Fibroblast of gingiva (primary cell): ENCODE measurements around the gene CDH18.

Experiments
- DNase-seq: peaks from one replicate; pipeline ENCODE4 v3.0.0-alpha.2; 2011; ENCODE audit warnings: low read depth

The CDH18 gene, protein sequence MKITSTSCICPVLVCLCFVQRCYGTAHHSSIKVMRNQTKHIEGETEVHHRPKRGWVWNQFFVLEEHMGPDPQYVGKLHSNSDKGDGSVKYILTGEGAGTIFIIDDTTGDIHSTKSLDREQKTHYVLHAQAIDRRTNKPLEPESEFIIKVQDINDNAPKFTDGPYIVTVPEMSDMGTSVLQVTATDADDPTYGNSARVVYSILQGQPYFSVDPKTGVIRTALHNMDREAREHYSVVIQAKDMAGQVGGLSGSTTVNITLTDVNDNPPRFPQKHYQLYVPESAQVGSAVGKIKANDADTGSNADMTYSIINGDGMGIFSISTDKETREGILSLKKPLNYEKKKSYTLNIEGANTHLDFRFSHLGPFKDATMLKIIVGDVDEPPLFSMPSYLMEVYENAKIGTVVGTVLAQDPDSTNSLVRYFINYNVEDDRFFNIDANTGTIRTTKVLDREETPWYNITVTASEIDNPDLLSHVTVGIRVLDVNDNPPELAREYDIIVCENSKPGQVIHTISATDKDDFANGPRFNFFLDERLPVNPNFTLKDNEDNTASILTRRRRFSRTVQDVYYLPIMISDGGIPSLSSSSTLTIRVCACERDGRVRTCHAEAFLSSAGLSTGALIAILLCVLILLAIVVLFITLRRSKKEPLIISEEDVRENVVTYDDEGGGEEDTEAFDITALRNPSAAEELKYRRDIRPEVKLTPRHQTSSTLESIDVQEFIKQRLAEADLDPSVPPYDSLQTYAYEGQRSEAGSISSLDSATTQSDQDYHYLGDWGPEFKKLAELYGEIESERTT

DNA sequence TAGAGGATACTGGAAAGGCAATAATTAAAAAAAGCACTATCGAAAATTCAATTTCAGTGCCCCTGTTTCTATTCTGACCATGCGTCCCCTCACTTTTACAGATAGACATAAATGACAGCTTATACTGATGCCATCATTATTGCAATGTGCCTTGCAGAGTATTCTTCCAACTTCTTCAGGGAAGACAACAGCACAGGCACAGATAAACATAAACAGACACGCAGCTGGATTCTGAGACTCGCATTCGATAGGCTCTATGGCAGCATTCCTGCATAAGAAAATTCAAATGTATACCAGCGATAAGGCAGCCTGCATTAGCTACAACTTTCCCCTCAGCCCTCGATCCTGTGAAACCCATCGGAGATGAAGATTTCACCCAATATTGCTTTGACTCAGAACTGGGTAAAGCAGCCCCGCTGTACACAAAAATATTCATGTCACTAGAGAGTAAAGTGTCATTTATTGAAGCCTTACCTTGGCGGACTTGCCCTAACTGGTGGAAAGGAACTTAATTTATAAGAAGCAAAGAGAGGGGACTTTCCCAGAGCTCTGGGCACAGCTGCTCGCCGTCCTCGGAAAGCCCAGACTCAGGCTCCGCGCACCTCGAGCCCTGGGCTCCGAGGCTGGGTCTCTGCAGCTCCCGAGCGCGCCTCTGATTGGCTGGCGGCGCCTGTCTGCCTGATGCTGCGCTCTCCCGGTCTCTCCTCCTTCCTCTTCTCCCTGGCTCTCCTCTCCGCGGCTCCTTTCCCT is at the start of gene CDH18:
Gene CDH18 (minus strand): TSS at position 589 of the 750 bp plus-strand sequence. CDS start 149,214 bp downstream, outside the sequence.
- peak; percentile 9 for DNase-seq

DNA sequence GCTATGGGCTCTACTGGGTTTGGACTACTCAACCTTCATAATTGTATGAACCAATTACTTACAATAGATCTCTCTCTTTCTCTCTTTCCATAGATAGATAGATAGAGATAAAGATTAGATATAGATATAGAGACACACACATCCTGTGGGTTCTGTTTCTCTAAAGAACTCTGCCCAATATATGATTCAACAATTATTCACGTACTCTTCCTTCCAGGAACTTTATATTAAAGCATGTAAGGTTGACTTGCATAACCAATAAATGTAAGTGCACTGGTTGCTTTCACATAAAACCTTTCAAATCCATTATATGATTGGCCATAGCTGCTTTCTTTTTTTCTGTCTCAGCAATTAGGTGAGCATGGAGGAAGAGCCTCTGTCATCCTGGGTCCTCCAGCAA is 46.7 kb upstream of the CDH18 start:
- DNase-seq, result no peak

DNA sequence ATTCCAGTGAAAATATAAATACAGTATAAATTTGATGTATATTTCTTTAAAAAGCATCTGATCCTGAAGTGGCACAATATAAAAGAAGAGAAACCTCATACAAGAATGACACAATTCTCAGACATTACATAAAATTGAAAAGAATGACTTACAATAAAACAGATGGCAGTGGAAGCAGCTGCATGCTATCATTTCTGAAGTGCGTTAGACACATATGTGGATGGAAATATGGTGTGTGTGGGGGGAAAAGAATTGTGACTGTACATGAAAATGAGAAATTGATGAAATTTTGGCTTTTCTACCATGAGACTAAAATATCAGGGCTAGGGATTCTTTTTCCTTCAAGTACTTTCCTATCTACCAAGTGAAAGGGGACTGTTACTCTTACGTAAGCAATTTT is 45.9 kb upstream of the CDH18 start:
- no peak for DNase-seq

DNA sequence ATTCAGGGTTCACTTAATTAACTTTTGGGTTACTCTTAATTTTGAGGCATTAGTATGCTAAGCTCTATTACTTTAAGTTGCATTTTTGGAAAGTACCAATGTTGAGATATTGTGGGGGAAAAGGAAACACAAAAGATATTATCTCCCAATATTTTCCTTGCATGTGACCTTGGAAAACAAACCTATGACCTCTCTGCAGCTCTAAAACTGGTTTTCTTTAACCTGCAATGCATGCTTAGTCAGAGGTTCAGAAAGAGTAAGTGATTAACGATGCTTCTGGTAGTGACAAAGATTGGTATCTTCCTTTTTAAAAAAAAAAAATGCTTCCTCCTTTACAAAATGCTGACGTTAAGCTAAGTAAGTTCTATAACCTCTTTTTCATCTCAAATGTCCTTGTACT is 44.9 kb upstream of the CDH18 start:
- DNase-seq, result no peak

DNA sequence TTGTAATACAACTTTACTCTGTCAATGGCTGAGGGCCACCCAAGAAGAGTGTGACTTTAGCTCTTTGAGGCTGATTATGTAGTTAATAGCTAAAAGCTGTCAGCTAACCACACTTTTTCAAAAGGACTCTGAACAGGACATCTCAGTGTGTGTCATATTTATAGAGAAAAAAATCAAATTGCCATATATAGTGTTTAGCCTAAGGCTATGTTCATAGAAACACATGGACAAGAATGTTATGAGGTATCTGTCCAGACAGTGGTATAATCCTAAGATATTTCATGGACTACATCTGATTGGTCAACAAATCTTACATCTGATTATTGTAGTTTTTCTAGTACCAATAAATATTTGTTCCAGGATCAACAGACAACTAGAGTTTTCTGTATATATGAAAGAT is 42.1 kb upstream of the CDH18 start:
- no peak for DNase-seq

DNA sequence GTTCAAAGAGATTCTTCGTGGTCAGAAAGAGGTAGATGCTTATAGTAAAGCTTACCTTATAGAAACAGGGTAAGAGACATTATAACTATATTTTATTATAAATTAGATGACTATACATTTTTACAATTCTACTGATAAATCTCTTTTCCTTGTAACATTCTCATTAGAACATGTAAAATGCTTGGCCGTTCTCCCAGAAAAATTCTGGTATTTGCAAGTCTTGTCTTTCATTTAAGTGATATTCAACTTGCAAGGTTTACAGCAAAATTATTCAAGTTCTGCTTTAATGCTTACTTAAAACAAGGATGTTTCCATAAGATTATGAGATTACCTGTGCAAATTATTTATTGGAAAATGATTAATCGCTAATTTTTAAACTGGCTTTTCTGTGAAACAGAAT is 41.3 kb upstream of the CDH18 start:
- no peak for DNase-seq

DNA sequence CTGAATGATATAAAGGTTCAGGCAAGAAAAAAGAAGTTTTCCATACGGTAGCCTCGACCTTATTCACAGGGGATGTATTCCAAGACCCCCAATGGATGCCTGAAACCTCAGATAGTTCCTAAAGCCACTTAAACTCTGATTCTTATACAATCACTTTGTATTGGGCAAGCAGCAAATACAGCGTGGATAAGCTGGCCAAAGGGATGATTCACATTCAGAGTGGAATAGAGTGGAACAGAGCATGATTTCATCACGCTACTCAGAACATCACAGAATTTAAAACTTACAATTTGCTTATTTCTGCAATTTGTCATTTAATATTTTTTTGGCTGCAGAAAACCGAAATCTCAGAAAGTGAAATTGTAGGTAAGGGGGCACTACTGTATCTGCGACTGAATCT is 40.5 kb upstream of the CDH18 start:
- DNase-seq, result no peak

DNA sequence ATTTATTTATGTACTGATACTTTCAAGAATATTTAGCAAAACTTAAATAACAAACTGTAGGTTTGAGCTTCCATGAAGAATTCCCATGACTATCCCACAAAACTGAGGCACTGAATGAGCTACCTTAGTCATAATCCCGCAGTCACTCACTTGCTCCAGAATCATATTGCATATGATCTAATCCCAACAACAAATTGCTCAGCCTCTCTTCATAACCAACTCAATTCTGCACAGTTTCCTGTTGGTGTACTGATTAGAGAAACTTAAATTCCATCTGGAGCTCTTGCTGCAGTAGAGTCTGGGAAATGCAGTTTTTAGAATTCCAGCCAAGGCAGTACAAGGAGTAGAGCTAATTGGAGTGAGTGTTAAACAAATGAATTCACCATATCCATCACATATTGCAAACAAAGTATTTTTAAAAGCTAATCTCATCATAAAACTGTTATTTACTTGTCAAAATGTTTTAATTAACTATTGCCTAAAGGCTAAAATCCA is 35.7 kb upstream of the CDH18 start:
- DNase-seq, result no peak

DNA sequence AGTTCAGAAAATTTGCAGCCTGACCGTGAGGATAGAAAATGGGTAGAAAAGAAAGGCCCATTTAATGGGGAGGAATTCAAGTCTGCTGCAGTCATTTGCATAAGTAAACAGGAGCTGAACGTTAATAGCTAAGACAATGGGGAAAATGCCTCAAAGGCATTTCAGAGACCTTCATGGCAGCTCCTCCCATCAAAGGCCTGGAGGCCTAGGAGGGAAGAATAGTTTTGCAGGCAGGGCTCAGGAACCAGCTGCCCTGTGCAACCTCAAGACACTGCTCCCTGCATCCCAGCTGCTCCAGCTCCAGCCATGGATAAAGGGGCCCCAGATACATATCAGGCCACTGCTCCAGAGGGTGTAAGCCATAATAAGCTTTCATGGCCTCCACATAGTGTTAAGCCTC is 32.2 kb upstream of the CDH18 start:
- DNase-seq, result no peak

DNA sequence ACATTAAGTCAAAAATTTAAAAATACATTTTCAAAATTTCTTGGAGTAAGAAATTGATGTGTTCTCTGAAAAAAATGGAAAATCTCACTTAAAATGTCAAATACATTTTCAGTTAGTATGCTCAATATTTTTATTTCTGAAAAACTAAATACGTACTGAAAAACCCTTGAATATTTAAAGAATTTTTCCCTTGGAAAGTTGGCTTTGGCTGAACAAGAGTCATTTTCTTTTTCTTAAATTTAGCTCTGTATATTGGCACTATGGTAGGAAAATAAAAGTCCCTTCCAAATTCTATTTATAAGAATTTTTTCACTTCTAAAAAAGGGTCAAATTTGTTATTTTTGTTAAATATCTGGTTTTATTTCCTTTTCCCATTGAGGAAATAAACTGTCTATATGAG is 29.0 kb upstream of the CDH18 start:
- DNase-seq, result no peak

DNA sequence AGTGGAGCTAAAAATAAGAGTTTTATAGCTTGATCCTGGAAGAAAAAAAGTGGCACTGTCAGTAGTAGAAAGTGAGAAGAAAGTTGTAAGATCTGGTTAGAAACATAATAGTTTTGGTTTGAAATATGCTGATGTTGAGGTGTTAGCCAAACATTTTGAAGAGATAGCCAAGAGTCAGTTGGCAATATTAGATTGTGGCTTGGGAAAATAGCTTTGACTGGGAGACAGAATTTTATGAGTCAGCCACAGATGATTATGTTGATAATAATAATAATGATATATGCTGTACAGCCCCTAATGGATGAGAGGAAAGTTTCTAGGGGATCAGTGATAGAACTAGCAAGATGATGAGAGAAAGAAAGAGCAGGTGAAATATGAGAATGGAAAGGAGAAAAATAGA is 12.4 kb upstream of the CDH18 start:
- DNase-seq, result no peak

DNA sequence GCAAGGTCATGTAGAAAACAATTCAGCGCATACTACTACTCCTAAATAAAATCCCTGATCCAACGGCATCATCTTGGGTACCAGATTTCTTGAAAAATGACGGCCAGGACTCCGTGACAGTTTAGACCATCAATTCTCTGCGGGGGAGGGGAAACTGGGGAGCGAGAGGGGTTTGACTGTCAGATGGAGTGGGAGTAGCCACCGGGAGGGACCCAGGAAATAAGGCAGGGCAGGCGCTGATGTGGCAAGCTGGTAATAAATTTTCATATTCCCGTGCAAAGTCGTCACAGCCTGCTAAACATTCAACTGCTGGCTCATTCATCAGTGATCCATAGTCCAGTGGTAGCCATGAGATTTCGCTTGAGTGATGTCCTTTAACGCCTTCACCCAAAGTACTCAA is 457 bp upstream of the CDH18 start:
- DNase-seq, result no peak

DNA sequence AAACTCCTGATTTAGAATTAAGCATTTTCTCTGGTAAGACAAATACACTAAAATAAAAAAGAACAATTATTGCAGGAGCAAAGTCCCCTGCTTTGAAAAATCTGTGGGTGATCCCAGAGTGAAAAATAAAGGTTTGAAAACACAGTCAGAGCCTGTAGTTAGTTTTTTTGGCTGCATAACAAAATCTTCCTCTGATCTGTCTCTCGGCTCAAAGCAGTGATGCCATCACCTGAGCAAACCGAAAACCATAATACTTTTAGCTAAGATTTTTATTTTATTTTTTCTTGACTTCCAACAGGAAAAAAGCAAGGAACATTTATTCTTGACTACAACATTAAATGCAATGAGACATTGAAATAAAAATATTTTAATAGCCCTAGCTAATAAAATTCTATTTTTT is 1.2 kb downstream of the CDH18 start:
- no peak for DNase-seq

DNA sequence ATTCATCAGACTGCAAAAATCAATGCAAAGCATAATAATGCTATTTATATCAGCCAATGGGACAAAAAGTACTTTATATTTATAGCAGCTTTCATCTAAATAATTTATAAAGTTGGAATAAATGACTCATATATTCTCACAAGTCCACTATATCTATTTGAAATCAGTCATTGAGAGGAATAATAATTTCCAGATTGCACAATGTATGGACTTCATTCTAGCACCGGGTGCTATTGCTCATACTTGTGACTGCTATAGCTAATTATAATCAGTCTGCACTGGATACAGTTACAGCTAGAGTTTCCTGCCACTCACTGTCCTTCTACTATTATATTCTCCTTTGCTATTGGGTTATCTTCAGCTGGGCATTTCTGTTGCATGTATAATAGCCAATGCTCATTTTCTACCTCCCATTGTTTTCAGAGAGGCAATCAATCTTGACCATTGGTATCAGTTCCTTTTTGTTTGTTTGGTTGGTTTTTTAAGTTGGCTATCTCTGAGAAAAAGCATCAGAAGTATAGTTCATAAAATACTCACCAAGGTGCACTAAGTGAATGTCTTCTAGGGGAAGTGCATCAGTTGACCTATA is 1.9 kb downstream of the CDH18 start:
- DNase-seq, result peak; percentile 49

DNA sequence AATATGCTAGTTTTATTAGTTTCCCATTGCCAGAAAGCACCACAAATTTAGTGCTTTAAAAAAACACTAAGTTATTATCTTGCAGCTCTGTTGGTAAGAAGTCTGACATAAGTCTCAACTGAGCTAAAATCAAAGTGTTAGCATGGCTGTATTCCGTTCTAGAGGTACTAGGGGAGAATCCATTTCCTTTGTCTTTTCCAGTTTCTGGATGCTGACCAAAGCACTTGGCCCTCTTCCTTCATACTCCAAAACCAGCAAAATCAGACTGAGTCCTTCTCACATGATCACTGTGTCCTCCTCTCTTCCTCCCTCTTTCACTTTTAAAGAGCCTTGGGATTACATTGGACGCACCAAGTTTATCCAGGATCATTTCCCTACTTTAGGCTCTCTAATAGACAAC is 9.5 kb downstream of the CDH18 start:
- no peak for DNase-seq

DNA sequence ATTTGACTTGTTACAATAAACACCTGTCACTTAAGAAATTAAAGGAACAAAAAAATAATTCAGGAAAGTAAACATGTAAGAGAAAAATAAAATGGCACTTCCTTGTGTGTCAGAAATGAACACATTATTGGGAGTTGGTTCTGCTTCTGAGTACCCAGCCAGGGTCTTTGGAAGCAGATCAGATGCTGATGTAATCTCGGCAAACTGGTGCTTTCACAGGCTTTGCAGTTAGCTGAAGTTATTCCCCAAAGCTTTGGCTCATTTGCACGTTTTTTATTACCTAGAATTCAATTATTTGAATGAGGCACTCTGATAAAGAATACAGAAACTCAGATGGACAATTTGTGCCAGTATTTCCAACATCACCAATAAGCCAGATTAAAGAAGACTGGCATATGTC is 10.9 kb downstream of the CDH18 start:
- no peak for DNase-seq

DNA sequence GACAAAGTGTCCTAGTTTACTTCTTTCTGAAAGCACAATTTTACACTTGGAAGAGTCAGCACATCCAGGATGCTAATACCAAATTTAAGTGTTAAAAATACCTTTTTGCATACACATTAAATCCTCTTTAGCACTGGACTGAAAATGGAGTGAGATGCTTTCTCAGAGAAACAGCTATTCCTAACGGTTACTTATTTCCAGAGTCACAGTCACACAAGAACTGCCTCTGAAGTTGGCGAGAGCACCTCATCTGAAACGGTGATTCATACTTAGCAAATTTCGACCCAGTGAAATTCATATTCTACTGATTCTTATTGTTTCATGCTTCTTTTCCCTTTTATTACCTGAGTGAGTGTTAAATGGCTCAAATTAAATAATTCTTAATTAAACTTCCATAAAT is 12.2 kb downstream of the CDH18 start:
- DNase-seq, result no peak

DNA sequence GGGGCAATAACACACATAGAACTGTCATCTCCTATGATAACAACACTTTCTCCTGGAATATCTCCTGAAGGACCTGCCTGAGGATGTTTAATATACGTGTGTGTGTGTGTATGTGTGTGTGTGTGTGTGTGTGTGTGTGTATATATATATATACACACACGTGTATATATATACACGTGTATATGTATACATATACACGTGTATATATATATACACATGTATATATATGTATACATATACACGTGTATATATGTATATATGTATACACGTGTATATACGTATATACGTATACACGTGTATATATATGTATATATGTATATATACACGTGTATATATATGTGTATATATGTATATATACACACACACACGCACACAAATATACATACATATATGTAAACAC is 27.5 kb downstream of the CDH18 start:
- DNase-seq, result no peak

DNA sequence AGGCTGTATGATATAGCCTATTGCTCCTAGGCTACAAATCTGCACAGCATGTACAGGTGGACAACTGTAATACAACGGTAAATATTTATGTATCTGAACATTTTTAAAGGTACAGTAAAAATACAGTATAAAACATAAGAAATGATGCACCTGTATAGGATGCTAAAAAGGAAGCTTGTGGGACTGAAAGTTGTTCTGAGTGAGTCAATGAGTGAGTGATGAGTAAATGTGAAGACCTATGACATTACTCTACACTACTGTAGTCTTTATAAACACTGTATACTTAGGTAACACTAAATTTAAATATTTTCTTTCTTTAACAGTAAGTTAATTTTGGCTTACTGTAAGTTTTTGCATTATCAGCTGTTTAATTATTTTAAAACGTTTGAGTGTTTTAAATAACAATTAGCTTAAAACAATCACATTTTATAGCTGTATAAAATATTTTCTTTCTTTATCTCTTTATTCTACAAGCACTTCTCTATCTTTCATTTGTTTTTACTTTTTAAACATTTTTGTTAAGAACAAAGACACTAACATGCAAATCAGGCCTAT is 28.1 kb downstream of the CDH18 start:
- DNase-seq, result no peak

DNA sequence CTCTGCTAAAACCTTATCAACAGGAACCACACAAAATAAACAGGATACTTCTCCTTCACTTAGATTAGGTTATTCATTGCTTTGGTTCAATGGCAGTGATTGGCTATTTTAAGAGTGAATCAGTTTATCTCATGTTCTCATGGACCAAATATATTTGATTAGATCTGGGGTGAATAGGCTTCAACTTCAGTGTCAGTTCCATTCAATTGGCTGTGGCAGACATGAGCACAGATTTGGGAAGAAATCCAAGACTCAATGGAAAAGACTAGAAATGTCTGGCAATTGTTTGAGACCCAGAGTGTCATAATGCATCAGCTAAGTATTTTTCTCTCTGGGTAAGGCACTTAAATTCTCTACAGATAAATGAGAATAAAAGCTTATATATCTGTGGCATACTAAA is 37.1 kb downstream of the CDH18 start:
- no peak for DNase-seq

DNA sequence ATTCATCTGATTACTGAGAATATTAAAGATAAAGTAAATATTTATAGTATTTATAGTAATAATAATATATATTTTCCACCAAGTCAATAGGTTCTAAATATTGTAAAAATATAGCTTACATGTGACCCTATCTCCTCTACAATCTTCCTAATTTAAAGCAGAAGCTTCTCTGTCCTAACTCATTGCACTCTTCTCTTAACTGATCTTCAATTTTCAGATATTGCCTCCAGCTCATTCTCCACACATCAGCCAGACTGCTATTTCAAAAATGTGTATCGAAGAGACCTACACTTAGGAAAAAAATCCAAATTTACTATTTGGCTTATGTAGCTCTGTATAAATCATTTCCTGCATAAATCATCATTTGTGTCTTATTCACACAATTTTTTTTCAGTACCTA is 47.8 kb downstream of the CDH18 start:
- no peak for DNase-seq

DNA sequence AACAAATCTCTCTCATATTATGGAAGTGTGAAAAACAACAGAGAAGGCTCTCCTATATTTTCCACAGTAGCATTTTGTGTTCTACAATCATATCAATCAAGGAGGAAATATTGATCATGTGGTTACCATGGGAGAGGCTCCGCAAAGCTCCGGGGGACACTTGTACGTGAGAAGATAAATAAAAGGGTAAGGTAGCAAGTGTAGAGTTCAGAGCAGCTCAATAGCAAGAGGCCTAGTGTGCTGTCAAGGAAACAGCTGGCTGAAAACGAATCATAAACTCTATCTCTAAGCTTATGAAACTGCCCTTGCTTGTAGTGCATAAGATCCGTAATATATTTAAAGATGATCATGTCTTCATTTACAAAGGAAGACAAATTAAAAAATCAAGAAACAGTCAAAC is 57.5 kb downstream of the CDH18 start:
- no peak for DNase-seq
